NCI-H2196 treated with DMSO at 0.1 percent for 48 hours (cell line): Measurements from ENCODE around the gene TCF12.
A peak's percentile ranks its signal among the peaks of the same experiment; 100 is the strongest.
"Not testable (repeated sequence)": the region's sequence is repeated elsewhere in the genome, so short reads cannot be mapped to it uniquely, and the experiment has no call there.

Experiments used
- DNase-seq: peaks from one replicate; lab custom pipeline; 2025; ENCODE audit not compliant: unreplicated experiment; lab: John Stamatoyannopoulos, UW

TCF12 gene

DNA sequence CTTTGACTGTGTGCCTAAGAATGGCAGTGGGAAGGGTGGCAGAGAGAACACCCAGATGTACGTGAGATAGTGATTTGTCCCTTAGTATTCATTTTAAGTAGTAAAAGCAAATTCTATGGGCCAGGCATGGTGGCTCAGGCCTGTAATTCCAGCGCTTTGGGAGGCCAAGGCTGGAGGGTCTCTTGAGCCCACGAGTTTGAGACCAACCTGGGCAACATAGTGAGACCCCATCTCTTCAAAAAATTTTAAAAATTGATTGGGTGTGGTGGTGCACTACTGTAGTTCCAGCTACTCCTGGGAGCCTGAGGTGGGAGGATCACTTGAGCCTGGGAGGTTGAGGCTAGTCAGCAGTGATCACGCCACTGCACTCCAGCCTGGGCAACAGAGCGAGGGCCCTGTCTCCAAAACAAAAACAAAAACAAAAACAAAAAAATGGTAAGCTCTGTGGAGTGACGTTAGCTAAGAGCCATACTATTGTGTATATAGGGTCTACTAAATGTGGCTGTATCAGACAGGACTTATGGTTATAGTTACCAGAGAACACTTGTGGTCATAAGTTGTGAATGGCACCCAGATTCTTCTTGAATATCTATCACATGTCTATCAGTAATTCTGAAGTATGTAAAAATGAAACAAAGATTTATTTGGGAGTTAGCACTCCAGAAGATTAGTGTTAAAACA lies 171.5 kb downstream of the TCF12 start:
- no peak for DNase-seq

- DNase-seq = no peak
These were observed 172.0 kb downstream of the TCF12 start for GRCh38 chr15:57090496-57090859.

GRCh38 chr15:57091636-57092035 lies 173.2 kb downstream of the TCF12 start:
- DNase-seq = no peak

GRCh38 chr15:57092252-57092651 lies 173.8 kb downstream of the TCF12 start:
- no peak for DNase-seq

DNA sequence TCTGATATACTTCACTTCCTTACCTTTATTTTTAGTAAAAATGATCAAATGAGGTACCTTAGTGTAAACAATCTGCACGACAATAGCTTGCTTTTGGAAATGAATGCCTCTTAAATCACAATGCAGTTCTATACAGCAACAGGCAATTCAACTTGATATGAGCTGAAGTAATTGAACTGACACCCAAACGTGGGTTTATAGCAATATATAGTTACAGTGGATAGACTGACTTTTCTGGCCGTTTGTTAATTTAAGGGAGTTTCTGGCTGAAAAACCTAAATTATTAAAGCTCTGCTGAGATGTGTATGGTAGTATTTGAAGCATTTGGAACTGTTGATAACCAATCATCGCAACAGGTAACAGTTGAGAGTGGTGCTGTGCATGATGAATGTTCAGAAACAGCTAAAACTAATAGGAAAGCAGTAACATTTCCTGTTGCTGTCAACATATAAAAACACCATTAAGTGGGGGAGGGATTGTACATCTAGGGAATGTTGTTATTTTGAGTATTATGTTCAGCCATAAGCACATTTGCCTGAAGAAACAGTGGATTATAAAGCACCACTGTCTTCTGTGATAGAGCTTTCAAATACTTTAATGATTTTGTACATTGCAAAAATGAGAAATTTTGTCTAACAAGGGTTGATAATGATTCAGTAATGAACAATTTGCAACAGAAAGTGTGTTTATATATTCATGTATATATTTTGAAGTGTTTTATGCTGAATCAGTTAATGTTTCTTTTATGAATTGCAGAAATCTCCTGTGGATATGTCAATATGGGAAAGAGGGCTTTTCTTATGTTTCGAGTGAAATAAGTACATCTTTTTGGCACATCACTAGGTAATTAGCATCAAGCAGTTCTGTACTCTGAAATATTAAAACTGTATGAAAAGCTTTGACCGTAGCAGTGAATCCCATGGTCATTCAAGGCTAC lies 176.1 kb downstream of the TCF12 start:
- DNase-seq = no peak

- DNase-seq = no peak
These were observed 177.5 kb downstream of the TCF12 start for GRCh38 chr15:57095896-57096295.

DNA sequence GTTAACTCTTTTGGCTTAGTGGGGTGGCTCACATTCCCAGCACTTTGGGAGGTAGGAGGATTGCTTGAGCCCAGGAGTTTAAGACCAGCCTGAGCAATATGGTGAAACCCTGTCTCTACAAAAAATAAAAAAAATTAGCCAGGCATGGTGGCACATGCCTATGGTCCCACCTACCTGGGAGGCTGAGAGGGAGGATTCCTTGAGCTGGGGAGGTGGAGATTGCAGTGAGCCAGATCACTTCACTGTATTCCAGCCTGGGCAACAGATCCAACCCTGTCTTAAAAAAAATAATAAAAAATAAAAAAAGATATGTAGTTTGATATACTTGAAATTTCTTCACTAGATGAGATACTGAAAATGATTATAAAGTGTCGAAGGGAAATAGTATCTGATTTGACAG lies 178.8 kb downstream of the TCF12 start:
- no peak for DNase-seq

DNA sequence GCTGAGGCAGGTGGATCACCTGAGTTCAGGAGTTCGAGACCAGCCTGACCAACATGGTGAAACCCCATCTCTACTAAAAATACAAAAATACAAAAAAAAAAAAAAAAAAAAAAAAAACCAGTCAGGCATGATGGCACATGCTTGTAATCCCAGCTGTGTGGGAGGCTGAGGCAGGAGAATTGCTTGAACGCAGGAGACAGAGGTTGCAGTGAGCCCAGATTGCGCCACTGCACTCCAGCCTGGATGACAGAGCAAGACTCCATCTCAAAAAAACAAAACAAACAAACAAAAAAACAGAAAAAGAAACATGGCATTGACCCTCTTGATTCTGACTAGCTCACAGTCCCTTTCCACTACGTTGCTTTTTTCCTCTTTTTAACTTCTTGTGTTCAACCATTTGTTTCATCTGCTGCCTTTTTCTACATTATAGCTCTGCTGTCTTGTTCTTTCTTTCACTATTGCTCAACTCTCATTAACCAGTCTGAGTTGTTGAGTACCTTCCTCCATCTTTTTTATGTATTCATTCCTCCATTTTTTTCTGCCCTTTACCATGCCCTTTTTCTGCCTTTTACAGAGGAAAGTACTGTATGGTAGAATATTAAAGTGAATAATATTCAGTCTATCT lies 179.6 kb downstream of the TCF12 start:
- DNase-seq = not testable (repeated sequence)

DNA sequence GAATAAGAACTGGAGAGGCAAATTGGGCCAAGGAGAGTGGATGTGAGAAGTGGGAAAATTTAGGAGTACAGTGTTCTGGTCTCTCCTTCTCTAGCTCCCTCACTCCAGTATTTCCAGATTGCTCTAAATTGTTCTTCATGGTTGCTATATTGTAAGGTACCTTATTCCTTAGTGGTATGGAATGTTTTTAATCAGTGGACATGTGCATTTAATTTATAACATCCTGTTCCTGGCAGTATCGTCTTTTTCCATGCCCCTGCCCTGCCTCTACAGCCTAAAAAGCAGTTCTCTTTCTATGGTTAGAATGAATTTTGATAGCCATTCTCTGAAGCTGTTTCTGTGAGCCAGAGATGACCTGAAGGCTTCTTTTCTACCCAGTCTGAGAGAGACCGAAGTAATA lies 180.5 kb downstream of the TCF12 start:
- no peak for DNase-seq

- no peak for DNase-seq
These were observed 181.7 kb downstream of the TCF12 start for GRCh38 chr15:57100136-57100539.

DNA sequence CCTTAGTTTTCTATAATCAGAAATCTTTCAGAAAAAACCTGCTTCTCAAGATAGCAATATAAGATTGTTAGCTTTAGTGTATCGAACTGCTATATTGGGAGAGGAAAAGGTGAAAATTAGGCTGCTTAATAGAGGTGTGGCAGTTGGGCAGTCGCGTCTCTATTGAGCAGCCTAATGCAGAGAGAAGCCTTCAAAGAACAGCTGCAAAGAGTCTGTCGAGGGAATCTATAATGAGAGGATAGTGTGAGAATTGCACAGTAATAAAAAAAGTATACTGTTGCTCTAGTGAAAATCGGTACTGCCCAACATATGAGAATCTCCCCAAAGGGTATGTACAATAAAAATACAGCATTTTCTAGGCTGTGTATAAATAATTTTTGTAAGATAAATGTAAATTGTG lies 184.4 kb downstream of the TCF12 start:
- no peak for DNase-seq

DNA sequence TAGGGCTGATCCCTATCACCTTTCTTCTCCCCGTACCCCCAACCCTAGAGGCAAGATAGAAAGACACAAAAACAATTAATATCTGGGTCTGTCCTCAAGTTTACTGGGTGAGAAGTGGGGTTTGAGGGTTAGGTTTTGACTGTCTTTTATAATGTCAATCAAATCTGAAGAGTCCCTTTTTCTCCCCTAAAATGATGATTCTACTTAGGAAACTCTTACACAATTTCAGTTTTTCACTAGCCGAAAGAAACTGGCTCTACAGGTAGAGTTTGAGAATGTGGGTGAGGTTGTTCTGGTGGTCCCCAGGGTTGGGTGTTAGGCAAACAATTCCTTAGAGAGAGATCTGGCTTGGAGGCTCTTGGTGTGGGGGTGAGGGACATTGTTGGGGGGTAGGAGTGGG lies 189.9 kb downstream of the TCF12 start:
- no peak for DNase-seq

GRCh38 chr15:57109005-57109404 lies 190.6 kb downstream of the TCF12 start:
- DNase-seq = no peak

GRCh38 chr15:57111002-57111401 lies 192.6 kb downstream of the TCF12 start:
- DNase-seq = no peak

DNA sequence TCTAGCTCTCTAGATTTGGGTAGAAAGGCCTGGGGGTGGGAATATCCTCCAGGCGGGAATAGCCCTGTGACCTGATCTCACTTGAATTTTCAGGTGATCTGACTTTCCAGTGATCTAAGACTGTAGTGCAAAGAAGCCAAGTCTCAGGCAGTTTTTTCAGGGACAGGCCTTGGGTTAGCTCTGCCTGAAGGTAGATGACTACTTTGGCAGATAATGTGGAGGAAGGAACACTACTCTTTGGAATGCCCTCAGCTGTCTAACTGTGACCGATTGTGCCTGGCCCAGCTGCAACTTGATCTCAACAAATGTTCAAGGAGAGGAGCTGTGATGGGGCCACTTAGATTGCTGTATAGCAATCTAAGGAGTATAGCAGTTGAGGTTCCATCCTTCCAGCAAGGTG lies 193.7 kb downstream of the TCF12 start:
- no peak for DNase-seq

GRCh38 chr15:57114070-57114469 lies 195.6 kb downstream of the TCF12 start:
- DNase-seq = peak; percentile 3

- DNase-seq = no peak
These were observed 199.8 kb downstream of the TCF12 start for GRCh38 chr15:57118013-57118799.

- no peak for DNase-seq
These were observed 203.8 kb downstream of the TCF12 start for GRCh38 chr15:57122080-57122840.

- DNase-seq = no peak
These were observed 205.6 kb downstream of the TCF12 start for GRCh38 chr15:57124036-57124435.

DNA sequence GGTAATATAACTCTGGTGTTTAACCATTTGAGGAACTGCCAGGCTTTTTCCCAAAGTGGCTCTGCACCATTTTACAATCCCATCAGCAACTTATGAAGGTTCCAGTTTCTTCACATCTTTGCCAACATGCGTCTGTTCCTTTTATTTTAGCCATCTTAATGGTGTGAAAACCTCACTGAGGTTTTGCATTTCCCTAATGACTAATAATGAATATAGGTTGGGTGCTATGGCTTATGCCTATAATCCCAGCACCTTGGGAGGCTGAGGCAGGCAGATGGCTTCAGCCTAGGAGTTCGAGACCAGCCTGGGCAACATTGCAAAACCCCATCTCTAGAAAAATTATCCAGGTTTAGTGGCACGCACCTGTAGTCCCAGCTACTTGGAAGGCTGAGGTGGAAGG lies 210.6 kb downstream of the TCF12 start:
- DNase-seq = no peak
